Neuron (in vitro differentiated cells): ENCODE data around the gene KRTAP1-3.

Experiments used
- H2AFZ ChIP-seq: one replicate; pipeline ENCODE4 v1.6.1; 2013; ENCODE audit warnings: low read depth, mild to moderate bottlenecking, inconsistent platforms, low read length, moderate library complexity
- H3K27me3 ChIP-seq: one replicate; pipeline ENCODE4 v1.6.1; 2013; ENCODE audit warnings: low read length; ENCODE audit not compliant: insufficient read depth
- H3K36me3 ChIP-seq: one replicate; pipeline ENCODE4 v1.6.1; 2013; ENCODE audit warnings: low read length; ENCODE audit not compliant: insufficient read depth
- H3K4me1 ChIP-seq: one replicate; pipeline ENCODE4 v1.6.1; 2013; ENCODE audit warnings: low read length; ENCODE audit not compliant: insufficient read depth
- H3K4me3 ChIP-seq: 2 replicates; pipeline ENCODE4 v1.5.1; 2013; ENCODE audit warnings: mild to moderate bottlenecking, low read length, moderate library complexity
- H3K9me3 ChIP-seq: one replicate; pipeline ENCODE4 v1.6.1; 2013; ENCODE audit warnings: low read length

The KRTAP1-3 gene

DNA sequence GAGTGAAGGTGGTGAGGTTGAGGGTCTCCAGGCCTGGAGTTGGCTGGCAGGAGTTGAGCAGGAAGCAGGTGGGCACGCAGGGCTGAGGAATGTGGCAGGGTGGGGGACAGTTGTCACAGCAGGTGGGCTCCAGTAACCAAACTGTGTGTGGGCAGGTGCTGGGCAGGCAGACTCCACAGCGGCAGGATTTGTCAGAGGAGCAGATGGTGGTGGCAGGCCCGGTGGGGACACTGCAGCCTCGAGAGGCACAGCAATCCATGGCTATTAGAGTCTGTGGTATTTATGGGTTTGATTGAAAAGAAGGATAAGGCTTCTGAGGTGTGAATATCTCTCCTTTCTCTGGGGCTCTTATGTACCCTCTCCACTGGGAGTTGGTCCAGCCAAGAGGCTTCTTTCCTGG lies 40.8 kb downstream of the KRTAP1-3 start, which contains the start of gene KRTAP3-3:
Gene KRTAP3-3 (minus strand): TSS at position 326 of the 400 bp plus-strand sequence. CDS start 67 bp downstream, at position 259.
- Histone ChIP-seq H3K27me3 (no peaks in the 10 kb centered on the region), H2AFZ (no peak within 1 kb of the TSS), H3K9me3 (no peaks in the 10 kb centered on the region), H3K4me3 (no peak within 1 kb of the TSS), H3K36me3 (no peaks in the 10 kb centered on the region), H3K4me1 (no peaks in the 10 kb centered on the region)

DNA sequence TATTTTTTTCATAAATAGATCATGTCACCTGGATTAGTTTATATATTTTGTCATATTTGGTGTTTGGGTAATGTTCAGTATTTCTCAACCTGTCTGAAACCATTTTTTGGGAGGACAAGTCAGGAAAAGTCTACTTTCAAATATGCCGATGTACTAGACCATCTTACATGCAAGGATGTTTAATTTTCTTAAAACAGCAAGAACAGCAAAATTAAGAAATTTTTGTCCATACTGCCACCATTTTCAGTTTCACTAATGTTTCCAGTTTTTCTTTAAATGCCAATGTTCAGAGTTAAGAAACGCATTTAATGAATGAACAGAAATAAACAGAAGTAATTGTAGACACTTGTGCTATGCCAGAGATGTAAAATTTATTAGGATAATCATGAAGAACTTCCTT lies 41.6 kb downstream of the KRTAP1-3 start:
- no peak overlapping the region for H2AFZ ChIP-seq
- H3K9me3 ChIP-seq: no peaks in the 10 kb centered on the region
- no peaks in the 10 kb centered on the region for H3K36me3 ChIP-seq
- no peak overlapping the region for H3K4me3 ChIP-seq
- no peaks in the 10 kb centered on the region for H3K27me3 ChIP-seq
- no peaks in the 10 kb centered on the region for H3K4me1 ChIP-seq

DNA sequence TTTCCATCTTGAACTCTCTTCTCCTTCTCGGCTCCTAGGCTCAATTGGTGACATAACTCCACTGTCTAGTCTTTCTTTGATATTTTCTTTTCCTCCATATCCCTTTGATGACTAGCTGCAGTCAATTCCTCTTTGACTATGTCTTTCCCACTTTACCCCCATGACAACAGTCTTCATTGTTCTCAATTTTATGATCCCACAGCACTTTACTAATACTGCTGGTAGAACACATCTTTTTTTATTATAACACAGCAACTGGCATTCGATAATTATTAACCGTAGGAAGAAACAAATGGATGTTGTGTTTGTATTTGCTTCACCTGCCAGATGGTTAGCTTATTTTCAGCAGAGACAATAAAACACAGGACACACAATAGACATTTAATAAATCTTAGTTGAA lies 42.0 kb downstream of the KRTAP1-3 start:
- no peaks in the 10 kb centered on the region for H3K36me3 ChIP-seq
- no peaks in the 10 kb centered on the region for H3K9me3 ChIP-seq
- H3K27me3 ChIP-seq: no peaks in the 10 kb centered on the region
- no peak overlapping the region for H2AFZ ChIP-seq
- no peaks in the 10 kb centered on the region for H3K4me1 ChIP-seq
- no peak overlapping the region for H3K4me3 ChIP-seq

DNA sequence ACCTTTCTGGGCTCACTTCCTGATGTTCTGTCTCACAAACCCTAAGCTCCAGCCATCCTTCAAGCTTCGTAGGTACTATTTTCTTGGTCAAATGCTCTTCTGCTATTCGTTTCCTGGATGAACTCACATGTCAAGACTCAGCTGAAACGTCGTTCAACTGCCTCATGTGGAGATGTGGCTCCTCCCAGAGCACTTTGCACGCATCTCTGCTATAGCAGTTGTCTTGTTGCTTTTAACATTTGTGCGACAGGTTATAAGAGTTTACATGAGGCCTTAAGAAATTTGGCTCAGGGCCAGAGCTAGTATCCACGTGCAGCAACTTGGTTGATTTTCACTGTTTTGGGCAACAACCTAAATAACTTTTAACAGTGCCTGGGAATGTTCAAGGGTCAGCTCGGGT lies 47.8 kb downstream of the KRTAP1-3 start:
- Histone ChIP-seq H3K36me3 (no peaks in the 10 kb centered on the region), H3K4me3 (no peak overlapping the region), H3K27me3 (no peaks in the 10 kb centered on the region), H2AFZ (no peak overlapping the region), H3K9me3 (no peaks in the 10 kb centered on the region), H3K4me1 (no peaks in the 10 kb centered on the region)

DNA sequence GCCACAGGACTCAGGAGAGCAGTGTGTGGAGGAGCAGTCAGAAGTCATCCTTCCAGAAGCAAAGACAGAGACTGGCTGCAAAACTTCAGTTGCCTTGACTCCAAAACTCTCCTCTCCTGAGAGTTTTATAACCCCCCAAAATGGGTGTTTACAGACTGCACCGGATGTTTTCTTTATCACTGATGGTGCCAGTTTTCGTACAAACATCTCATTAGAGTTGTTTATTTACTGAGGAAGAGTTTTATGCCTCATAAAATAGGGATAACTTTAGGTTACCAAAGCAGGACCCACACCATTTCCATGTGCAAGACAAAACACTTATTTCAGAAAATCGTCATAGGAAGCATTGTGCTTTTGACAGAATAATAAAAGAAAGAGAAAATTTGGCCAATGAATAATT lies 50.4 kb downstream of the KRTAP1-3 start, which contains the start of gene KRT40:
Gene KRT40 (minus strand): TSS at position 101 of the 400 bp plus-strand sequence. CDS start 53 bp downstream, at position 48.
- no peak within 1 kb of the TSS for H3K4me3 ChIP-seq
- H2AFZ ChIP-seq: no peak within 1 kb of the TSS
- H3K9me3 ChIP-seq: no peaks in the 10 kb centered on the region
- no peaks in the 10 kb centered on the region for H3K27me3 ChIP-seq
- H3K36me3 ChIP-seq: no peaks in the 10 kb centered on the region
- no peaks in the 10 kb centered on the region for H3K4me1 ChIP-seq
